ENCODE results near the gene RREB1.
A peak's percentile ranks its signal among the peaks of the same experiment; 100 is the strongest.
"Not testable (repeated sequence)": the region's sequence is repeated elsewhere in the genome, so short reads cannot be mapped to it uniquely, and the experiment has no call there.

RREB1 gene

DNA sequence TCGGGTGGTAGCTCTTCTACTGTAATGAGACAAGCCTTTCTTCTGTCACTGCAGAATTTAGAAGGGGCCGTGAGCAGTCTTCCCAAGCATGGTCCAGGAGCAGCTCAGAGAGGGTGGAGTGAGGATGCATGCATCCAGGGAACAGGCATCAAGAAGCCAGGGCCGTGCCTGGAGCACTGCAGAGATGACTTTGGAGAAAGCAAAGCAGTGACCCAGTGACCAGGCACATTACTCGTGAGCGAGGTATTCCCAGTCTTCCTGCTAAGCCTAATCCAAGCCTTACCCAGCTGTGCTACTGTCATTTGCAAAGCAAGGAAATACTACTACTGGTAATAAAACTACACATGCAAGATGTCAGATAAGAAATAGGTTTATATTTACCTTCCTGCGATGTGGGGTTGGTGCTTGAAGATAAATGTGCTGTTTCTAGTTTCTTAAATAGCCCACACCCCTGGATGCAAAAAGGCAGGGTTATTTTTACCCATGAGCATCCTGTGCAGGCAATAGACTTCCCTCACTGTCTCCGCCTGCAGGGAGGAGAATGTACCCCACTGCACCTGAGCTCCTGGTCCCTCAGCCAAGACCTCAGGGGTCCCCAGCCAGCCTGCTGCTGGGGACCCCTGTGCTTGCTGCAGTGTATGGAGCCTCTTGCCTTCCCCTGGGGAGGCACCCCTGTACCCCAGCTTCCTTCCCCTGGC lies 142.3 kb downstream of the RREB1 start:
- no peak for DNase-seq

DNA sequence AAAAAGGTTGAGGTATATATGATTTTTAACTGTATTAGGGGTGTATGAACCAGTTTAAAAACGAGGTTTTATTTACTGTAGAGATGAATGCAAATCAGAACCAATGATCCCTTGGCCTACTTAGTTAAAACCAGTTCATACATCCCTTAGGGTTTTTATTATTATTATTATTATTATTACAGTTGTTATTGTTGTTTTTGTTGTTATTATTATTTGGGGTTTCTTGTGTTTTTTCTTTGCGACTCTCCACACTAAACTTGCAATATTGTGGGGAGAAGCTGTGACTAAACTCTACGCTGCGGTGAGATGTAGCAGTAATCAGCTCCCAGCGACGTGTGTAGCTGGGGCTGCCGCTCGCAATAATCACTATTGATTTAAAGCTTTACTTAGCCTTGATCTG lies 143.1 kb downstream of the RREB1 start:
- DNase-seq, result no peak

DNA sequence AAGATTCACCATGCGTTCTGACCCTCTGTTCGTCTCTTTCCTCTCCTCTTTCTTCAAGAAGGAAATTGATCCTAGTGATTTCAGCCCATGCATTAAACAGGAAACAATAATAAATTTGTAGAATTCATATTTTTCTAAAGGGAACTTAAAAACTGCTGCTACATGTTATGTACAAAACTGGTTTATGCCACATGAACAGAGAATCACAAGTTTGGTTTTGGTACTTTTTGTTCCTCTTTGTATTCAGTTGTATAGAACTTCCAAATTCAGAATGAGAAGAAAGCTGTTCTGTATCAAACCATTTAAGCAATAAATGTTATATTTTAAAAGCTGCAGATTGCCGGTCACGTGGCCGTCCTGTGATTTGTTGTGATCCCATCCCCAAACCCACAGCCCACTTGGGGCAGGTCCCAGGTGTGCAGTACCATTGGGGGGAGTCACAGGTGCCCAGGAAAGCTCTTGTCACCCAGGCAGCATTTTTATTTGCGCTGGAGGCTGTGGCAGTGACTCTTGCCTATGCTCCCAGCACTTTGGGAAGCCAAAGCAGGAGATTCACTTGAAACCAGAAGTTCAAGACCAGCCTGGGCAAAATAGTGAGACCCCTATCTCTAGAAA lies 144.0 kb downstream of the RREB1 start:
- DNase-seq, result no peak

DNA sequence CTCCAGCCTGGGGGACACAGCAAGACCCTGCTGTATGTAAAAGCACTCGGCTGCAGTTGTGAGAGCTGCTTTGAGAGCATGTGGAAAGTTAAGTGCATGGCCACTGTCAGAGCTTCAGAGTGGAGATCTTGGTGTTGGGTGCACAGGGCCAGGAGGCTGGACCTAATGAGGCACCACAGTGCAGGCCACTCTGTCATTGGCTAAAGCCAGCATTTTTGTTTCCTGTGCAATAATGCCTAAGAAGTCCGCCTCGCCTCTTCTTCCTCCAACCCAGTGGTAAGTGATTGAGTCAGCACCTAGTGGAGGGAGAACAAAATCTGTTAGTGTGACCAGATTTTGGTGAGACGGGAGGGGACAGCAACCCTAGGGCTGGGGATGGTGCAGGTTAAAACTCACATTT lies 144.6 kb downstream of the RREB1 start:
- no peak for DNase-seq

DNA sequence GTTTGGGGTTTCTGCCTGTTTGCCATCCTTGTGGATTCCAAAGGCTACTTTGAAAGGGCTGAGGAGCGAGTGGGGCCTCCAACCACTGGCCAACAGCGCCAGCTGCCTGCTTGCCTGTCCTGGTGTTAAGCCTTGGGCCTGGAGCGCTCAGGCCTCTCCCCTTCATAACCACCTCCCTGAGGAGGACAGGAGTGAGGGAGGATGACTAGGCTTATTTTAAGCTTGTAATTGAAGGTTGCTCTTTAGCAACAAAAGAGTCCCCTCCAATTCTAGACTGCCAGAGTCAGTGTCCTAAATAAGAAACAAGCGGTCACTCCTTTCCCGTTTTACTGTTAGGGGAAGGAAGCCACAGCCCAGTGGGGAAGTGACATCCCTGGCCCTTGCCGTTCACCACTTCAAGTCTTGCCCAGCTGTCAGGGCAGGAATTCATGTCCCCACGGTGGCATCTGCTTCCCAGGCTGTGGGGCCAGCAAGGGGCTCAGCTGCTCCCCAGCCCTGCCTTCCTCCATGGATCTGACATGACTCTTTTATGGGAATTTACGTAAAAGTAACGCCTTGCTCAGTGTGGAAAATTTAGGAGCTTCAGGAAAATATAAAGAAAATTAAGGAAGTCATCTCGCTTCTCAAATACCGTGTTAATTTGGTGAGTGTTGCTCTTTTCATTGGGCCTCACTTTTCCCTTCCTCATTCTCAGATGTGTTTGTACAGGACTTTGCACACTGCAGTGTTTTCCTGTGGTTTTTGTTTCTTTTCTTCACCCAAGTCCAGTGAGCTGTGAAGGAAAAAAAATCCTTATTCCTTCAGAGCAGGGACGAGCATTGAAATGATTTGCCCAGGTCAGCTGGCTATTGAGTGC lies 147.4 kb downstream of the RREB1 start:
- no peak for DNase-seq

DNA sequence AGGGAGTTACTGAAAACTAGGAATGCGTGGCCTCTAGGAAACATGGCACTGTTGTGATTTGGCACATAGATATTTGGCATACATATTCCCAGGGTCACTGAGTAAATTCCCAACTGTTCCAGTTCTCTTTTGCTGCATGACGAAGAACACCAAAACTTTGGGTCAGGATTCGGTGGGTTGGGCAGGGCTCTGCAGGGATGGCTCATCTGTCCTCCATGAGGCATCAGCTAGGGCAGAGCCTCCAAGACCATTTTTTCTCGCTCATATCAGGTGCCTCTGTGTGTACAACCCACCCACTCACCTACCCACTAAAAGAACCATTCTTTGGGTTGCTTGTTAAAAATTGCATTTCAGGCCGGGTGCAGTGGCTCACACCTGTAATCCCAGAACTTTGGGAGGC lies 148.2 kb downstream of the RREB1 start:
- no peak for DNase-seq

DNA sequence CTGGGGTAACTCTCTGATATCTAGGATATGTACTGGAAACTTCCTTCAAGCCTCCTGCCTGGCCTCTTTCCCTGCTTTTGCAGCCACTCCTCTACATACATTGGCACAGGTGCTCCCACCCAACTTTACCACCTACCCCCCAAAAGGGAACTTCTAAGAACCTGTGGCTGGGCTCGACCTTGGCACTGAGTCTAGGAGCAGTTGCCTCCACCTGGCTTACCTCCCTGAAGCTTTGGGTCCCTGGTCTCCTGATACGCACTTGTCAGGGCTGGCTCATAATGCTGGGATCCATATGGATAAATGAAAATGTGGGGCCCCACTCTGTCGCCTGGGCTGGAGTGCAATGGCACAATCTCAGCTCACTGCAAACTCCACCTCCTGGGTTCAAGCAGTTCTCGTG lies 149.0 kb downstream of the RREB1 start:
- no peak for DNase-seq

DNA sequence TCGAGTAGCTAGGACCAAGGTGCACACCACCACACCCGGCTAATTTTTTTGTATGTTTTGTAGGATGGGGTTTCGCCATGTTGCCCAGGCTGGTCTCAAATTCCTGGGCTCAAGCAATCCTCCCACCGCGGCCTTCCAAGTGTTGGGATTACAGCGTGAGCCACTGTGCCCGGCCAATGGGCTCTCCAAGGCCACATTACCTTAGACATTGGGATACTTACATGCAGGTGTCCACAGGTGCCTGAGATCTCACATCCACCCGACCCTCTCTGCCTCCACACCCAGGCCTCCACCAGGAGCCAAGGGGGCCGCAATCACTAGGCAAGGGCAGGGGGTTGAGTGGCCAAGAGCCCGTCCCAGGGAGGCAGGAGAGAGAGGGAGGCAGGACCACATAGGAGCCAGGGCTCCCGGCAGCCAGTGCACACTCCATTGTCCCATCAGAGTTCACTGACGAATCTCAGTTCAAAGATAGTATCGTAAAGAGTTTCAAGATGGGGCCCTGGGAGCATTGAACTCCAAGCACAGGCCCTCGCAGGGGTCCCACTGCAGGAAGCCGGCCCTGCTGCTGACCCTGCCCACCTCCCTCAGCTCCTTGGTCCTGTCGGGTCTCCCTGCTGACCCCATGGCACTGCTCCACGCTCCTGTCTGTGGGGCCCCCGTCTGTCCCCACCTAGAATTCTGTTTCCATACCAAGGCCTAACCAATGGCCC lies 149.9 kb downstream of the RREB1 start:
- DNase-seq, result no peak

DNA sequence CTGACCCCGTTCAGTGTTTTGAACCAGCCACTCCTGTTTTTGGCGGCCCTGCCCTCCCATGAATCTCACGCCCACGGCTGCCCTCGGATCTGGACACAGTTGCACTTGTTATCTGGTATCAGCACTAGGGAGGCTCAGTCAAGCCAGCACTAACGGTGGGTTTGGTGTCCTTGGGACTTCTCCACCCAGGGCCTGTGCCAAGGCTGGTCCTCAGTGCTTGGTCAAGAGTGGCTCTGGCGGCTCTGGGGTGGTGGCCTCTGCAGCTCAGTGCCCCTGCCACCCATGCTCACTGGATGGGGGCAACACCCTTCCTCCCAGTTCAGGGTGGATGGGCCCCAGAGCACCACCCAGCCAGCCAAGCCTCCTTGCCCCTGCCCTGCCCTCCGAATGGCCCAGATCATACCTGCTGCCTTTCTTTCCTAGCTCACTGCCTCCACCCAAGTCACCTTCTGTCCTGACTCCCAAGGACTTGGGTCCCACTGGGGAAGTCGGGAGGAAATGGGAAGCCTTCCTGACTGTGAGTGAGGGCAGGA lies 150.5 kb downstream of the RREB1 start:
- no peak for DNase-seq

DNA sequence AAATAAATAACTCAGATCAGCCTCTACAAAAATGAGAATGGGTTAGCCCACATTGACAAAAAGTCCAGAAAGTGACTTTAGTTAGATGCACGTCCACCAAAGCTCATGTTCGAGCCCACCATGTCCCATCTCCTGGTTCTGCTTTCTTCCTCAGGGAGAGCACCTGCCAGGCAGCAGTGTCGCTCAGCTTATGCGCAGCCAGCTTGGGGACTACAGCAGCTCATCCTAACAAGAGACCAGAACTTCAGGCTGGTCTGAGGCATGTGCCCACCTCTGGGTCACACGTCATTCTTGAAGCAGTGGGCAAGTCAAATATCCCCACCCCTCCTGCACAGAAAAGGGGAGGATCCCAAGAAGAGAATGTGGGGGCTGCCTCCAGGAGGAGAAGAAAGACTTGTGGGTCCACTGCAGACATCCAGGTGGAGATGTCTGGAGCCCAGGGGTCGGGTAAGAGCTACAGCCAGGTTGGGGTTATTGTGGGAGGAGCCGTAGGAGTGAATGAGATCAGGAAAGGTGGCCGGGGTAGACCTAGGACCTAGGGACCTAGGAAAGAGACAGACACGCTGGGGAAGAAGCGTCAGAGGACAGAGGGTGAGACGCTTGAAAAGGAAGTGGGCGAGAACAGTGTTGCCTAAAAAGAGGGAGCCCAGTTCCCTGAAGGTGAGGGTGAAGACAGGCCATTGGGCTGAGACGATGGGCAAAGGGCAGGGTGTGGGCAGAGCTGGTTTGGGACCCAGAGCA lies 152.7 kb downstream of the RREB1 start:
- no peak for DNase-seq

DNA sequence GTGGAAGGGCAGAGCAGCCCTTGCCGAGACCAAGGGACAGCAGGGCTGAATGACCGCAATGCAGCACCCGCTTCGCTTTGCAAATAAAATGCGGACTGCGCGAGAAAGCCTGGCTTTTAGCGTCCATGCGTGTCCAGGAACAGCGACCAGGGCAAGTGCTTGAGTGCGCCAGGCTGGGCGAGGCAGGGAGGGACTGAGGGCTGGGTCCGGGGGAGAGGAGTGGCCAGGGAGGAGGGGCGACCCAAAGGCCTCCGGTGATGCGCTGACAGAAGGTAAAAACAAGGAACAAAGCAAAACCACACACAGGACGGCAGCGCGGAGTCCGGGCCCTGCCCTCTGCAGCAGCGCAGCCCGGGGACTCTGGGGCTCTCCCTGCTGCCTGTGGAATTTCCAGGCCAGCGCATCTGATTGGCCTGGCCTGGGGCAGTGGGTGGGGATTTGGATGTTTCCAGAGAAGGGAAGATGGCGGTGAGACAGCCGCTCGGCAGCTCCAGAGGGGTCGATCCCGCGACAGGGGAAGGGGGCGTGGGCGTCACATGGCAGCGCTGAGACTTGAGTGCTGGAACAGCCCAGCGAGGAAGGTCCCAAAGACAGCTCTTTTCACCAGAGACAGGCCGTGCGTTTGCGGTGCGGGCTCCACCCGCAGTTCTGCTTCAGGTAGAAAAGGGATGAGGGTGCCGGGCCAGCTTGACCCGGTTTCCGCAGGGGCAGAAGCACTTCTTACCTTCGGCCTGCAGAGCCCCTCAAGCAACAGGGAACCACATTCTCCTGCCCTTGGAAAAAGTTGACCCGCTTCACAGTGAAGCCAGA lies 153.5 kb downstream of the RREB1 start:
- DNase-seq, result peak; percentile 52

DNA sequence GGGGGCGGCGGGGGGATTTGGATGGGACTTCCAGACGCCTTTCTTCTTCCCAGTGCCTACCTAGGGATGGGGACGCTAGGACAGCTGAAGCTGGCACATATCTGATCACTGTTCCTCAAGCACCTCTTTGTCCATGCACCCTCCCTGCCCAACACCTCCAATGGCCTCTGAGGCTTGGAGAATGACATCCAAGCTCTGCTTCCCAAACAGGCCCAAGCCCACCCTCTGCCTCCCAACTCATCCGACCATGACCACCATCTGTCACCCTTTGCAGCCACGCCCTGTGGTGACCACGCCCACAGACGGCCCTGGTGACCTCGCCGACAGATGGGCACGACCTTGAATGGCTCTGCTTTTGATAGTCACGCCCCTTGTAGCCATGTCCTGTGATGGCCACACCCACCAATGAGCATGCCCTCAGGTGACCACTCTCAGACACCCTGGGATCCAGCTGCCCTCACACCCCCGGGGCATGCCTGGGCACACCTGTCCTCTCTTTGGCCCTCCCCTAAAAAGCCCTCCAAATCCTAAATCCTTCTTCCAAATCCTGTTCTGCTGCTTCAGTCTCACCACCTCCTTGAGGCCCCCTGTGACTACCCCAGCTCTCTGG lies 154.2 kb downstream of the RREB1 start:
- DNase-seq, result no peak

DNA sequence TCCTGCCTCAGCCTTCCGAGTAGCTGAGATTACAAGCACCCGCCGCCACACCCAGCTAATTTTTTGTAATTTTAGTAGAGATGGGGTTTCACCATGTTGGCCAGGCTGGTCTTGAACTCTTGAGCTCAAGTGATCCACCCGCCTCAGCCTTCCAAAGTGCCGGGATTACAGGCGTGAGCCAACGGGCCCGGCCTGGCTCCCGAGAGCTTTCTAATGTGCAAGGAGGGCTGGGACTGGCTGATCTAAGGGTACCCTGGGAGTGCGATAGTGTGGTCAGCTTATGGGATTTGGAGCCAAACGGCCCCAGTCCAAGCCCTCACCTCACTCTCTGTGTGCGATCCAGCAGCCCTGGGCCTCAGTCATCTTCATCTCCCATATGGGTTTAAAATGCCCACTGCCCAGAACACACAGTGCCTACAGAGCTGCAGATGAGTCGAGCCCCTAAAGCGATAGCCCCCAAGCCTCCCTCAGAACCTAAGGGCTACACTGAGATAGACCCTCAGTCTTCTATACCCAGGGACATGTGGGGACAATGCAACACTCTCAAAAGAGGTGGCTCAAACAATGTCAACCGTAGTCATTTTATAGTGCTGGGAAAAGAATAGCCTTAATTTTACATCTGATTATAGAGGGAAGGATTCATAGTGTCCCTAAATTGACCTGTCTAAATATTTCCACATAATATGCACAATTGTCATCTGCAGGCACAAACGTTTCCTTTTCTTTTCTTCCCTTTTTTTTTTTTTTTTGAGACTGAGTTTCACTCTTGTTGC lies 155.2 kb downstream of the RREB1 start:
- no peak for DNase-seq

DNA sequence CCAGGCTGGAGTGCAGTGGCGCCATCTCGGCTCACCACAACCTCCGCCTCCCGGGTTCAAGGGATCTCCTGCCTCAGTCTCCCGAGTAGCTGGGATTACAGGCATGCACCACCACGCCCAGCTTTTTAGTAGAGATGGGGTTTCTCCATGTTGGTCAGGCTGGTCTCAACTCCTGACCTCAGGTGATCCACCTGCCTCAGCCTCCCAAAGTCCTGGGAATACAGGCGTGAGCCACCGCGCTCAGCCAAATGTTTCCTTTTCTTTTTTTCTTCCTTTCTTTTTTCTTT lies 155.7 kb downstream of the RREB1 start:
- not testable (repeated sequence) for DNase-seq

DNA sequence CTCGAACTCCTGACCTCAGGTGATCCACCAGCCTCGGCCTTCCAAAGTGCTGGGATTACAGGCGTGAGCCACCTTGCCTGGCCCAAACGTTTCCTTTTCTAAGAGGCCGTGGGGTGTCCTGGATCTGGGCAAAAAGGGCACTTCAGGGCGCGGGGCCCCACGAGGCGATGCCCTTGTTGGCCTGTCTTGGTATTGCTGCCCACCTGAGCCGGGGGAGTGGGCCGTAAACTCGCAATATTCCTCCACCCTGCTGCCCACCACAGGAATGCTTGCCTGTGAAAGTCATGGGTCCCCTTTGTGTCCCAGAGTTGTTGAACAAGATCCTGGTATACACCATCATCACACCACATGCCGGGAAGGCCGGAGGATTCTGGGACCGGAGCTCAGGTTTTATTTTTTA lies 156.3 kb downstream of the RREB1 start:
- no peak for DNase-seq

DNA sequence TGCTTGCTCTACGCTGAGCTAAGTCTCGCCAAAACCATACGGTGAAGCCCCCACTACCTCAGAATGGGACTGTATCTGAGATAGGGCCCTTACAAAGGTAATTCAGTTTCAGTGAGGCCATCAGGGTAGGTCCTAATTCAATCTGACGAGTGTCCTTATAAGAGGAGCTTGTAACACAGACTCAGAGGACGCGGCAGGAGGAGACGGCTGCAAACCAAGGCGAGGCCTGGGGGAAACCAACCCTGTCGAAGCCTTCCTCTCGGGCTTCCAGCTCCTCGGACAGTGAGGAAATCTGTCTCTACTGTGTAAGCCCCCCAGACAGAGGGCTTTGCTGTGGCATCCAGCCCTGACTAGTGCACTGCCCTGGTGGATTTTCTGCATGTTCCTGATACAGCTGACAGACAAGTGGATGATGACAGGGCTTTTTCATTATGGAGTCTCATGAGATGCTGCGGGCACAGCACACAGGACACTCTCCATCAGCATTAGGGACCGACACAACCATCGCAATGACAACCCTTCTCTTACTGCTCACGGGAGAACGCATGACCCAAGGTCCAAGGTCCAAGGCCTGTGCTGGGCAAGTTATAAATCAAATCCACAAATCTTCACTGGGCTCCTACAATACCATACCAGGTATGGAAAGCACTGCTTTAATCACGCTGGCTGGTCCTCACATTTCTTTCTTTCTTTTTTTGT lies 157.1 kb downstream of the RREB1 start:
- no peak for DNase-seq

DNA sequence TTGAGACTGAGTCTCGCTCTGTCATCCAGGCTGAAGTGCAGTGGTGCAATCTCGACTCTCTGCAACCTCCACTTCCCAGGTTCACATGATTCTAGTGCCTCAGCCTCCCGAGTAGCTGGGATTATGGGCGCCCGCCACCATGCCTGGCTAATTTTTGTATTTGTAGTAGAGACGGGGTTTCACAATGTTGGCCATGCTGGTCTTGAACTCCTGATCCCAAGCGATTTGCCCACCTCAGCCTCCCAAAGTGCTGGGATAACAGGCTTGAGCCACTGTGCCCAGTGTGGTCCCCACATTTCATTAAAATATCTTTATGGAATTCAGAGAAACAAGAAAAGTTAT lies 157.6 kb downstream of the RREB1 start:
- not testable (repeated sequence) for DNase-seq

DNA sequence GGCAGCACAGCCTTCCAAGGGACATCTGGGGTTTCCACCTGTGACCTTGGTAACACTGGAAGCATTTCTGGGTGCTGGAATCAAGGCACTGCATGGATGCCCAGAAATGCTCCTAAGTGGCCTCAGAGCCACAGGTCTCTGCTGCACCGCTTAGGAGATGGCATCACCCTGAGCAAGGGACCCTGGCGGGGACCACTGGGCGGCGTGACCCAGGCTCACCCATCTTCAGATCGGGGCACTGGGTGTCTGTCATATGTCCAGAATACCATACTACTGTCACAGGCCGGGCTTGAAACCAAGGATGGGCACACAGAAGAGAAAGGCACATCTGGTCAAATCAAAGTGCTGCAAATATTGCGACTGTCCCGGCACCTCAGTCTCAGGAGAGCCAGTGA lies 159.3 kb downstream of the RREB1 start:
- no peak for DNase-seq

DNA sequence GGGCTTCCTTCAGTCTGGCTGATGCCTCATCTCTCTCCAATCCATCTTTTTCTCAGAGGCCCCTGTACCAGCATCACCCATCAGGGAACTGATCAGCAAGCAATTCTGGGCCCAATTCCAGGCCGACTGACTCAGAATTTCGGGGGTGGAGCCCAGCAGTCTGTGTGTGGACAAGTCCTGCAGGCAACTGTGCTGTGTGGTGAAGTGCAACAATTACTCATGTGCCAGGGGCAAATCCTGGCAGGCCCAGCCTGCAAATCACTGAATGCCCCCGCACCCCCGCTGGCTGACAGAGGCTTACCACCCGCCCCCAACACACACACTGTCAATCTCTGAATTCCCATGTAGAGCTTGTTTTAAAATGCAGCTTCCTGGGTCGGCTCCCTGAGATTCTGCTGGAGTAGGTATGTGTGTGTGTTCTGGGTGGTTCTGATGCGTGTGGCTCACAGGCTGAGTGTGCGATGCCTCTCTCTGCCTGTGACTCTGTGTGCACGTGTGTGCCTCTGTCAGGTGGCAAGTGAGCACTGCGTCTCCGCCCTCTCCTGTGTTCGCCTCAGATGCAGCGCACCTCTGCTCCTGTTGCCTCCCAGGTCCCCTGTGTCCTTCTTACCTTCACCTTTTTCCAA lies 159.8 kb downstream of the RREB1 start:
- DNase-seq, result peak; percentile 22

Measured in stimulated activated CD4-positive, alpha-beta T cell treated with anti-CD3 and anti-CD28 coated beads, Interleukin-1b, Interleukin-23, amount 100 ng/mL, for 48 hours (primary cell).